Dermis microvascular lymphatic vessel endothelial cell (primary cell): ENCODE results near the gene HMGA1. TPM values are rescaled to one million over a fixed set of nuclear protein-coding genes. Genes with fewer than 3 reads are reported as not detected.
A peak's percentile ranks its signal among the peaks of the same experiment; 100 is the strongest.

Experiments
- DNase-seq, 2 donors: peaks; one replicate each; pipeline versions ENCODE4 v3.0.0 to v3.0.0-alpha.2; 2010; ENCODE audit warnings: low read depth in 2 of 2
- total RNA-seq: library from RNA; depleted of rRNA; stranded (reverse); fragments of >200 nt; gene quantifications from 2 replicates; pipeline ENCODE4 v1.2.1, GENCODE V29; 2014

The HMGA1 gene
- total RNA-seq, 1 donor from 2014 or later = 82.8 TPM

- DNase-seq = peak; percentile 93 to 96
These were observed 12.4 kb upstream of the HMGA1 start for GRCh38 chr6:34223956-34224940.

GRCh38 chr6:34225551-34225950 is 11.1 kb upstream of the HMGA1 start:
- no peak for DNase-seq

DNA sequence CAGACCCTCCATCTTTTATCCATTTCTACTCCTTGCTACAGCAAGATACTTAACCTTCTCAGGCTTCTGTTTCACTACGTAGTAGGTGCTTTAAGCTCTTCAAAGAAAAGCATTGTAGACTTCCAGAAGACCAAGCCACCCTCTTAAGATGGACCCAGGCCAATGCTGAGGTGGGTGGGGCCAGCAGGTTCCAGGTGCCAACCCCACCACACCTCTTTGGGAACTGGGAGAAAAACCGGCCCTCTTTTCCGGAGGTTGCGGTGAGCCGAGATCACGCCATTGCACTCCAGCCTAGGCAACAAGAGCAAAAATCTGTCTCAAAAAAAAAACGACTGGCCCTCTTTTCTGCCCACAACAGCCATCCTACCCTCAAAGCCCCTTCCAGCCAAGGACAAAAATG is 10.6 kb upstream of the HMGA1 start:
- no peak for DNase-seq

- no peak for DNase-seq
These were observed 9.7 kb upstream of the HMGA1 start for GRCh38 chr6:34226731-34227586.

DNA sequence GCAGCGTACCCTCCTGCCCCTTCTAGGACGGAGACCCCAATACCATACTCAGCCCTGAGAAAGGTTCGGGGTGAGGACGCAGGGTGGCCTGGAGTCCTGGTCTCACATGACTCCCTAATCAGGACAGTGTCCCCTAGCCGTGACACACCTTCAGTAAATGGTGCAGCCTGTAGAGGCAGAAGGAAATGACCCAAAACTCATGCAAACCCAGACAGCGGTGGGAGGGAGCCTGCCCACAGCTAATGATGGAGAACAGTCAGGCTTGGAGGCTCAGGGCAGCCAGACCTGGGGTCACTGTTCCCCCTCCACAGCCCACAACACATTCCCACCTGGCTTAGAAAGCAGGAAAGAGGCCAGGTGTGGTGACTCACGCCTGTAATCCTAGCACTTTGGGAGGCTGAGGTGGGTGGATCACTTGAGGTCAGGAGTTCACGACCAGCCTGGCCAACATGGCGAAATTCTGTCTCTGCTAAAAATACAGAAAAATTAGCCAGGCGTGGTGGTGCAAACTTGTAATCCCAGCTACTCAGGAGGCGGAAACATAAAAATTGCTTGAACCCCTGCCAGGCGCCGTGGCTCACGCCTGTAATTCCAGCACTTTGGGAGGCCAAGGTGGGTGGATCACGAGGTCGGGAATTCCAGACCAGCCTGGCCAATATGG is 8.8 kb upstream of the HMGA1 start:
- DNase-seq = no peak

DNA sequence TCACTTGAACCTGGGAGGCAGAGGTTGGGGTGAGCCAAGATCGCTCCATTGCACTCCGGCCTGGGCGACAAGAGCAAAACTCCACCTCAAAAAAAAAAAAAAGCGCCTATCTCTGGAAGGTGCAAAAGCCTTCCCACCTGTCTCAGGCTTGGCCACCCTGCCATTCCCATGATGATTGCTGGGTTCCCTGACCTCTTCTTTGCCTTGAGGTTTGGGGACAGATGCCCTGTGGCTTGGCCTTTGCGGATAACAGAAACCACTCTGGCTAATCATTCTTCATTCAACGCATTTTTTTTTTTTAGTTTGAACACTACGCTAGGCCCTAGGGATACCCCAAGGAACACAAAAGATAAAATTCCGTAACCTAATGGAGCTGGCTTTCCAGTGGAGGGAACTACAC is 6.8 kb upstream of the HMGA1 start:
- no peak for DNase-seq

GRCh38 chr6:34230653-34231371 is 5.9 kb upstream of the HMGA1 start:
- no peak for DNase-seq

GRCh38 chr6:34231566-34232336 is 4.9 kb upstream of the HMGA1 start:
- DNase-seq = no peak

DNA sequence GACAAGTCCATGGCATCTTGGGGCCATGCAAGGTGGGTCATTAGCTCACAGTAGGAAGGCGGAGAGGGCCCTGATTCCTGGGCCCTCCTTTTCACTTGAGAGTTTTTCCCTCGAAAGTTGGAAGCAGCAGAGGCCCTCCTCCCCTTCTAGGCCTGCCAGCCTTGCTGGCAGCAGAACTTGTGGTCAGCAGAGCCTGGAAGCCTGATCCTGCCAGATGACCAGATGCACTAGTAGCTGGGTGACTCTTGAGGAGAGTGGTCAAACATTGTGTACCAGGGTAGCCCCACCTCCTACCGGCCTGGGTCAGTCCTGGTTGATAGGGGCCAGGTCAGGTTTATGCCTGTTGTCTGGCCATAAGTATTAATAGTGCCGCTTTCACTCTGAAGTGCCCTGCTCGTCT is 3.8 kb upstream of the HMGA1 start:
- no peak for DNase-seq

DNA sequence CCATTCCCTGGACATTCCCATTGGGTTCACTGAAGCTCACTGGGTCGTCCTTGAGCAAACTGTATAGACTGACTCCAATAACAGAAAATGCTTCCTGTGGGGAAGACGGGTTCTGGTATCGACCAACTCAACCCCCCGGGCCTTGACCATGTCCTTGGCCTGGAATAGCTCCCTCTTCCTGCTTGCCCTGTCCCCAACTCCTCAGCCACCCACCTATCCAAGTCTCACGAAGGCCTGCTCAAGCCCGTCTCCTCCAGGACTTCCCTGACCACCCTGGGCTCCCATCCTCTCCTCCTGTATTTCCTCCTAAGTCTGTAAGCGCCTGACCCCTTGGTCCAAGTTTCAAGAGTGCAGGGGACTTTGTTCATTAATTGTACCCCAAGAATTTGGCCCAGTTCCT is 2.8 kb upstream of the HMGA1 start:
- no peak for DNase-seq

DNA sequence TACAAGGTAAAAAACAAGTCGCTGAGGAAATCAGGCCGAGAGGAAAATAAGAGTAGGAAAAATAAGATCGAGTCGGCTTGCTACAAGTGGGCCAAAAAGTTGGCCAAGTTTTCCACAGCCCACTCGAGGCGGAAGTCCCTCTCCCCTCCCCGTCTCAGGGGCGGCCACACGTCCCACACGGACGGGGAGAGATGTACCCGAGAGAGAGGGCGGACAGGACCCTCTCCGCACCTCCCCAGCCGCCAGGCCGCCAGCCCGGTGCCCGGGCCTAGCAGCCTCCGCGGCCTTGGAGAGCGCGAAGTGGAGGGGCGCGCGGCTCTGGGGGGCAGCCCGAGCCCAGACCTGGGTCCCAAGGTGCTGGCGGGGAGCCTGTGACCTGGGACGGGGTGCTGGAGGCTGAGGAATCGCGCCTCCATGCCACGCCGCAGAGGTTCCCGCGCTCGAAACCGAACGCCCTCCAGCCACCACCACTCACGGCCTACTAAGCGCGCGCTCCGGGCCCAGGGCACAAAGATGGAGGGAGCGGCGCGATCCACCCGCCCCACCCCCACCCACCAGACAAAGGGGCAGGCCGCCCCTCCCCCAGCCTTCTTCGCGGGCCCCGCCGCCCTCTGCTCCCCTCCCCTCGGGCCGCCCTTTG is 1.9 kb upstream of the HMGA1 start:
- no peak for DNase-seq

DNA sequence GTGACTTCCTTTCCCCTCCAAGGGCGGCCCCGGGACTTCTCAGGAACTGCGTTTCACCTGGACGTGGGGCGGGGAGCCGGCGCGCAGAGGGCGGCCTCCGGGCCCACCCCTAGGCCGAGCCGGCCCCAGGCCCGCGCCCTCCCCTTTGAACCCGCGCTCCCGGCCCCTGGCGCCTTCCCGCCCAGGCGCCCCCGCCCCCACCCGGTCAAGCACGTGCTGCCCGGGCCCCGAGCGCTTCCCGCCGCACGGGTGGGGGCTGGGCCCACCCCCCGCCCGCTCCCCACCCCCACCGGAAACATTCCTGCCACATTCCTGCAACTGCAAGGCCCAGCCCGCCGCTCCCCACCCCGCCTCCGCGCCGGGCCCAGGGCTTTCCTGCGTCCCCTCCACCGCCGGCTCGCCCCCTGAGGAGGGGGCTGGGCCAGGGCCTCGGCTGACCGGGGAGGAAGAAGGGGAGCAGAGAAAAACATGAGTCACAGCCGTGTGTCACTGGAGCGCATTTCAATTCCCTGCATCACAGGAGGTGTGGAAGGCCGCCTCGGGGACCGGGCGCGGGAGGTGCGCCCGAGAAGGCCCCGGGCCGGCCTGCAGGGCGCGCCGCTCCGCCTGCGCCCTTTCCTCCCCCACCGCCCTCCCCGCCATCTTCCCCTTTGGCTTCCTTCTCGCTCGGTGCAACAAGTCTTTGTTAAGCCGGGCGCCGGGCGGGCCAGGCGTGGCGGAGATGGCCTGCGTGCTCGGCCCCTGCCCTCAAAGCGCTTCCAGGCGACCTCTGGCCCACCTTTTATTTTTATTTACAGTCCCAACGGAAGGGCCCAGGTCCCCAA is 1.2 kb upstream of the HMGA1 start:
- DNase-seq = peak in 1 of 2 donors; percentile 90

- peak in 1 of 2 donors; percentile 44 for DNase-seq
These were observed 586 bp upstream of the HMGA1 start for GRCh38 chr6:34236131-34236442.

GRCh38 chr6:34237316-34237721 is 646 bp downstream of the HMGA1 start:
- DNase-seq = no peak

DNA sequence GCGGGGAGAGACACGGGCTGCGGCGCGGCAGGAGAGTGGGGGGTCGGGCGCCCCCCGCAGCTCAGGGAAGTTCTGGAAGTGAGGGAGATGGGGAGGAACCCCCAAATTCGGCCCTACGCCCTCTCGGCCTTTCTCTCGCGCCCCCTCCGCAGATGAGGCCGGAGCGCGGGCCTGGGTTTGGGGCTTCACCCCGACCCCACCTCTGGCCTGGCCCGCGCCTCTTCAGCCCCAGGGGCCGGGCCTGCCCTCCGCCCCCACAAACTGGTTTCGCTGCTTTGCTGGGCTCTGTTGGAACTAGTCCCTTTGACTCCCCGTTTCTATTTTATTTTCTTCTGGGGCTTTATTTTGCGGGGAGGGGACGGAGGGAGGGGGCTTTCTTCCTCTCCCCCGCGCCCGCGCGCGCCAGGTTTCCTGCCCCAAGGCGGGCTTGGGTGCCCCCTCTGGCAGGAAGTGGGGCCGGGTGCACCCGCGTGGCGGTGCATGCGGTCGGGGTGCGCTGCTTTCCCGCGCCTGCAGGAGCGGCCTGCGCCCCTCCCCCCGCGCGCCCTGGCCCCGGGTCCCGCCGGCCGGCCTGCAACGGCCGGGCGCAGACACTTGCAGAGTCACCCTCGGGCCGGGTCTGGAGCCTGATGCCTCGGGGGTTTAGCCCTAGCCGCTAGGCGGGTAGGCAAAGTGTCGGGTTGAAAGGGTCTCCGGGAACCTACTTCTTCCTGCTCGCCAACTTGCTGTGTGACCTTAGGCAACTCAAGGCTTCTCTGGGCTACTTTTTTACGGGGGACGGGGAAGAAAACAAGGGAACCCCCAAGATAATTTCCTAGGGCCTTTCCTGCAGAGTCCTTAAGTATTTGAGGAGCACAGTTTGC is 1.3 kb downstream of the HMGA1 start:
- DNase-seq = peak in 1 of 2 donors; percentile 48

- no peak for DNase-seq
These were observed 2.2 kb downstream of the HMGA1 start for GRCh38 chr6:34238585-34239499.

- DNase-seq = no peak
These were observed 2.8 kb downstream of the HMGA1 start for GRCh38 chr6:34239500-34239825.
